Cardiac muscle cell (in vitro differentiated cells and primary cell): ENCODE measurements around the gene MAU2. TPM values are rescaled to one million over a fixed set of nuclear protein-coding genes. Genes with fewer than 3 reads are reported as not detected.
A peak's percentile ranks its signal among the peaks of the same experiment; 100 is the strongest.

Experiments used
- DNase-seq, 2 donors: peaks; one replicate each; pipeline versions ENCODE4 v3.0.0 to v3.0.0-alpha.2; 2010 to 2017; ENCODE audit warnings: low read depth in 1 of 2, low spot score in 1 of 2
- H3K27ac ChIP-seq: fragments of 200-600 bp; sonication (generic); 2 replicates; pipeline ENCODE4 v1.5.1; 2016
- H3K27me3 ChIP-seq: fragments of 200-600 bp; sonication (generic); 2 replicates; pipeline ENCODE4 v1.6.0; 2016; ENCODE audit warnings: control low read depth
- H3K36me3 ChIP-seq: fragments of 200-600 bp; sonication (generic); 2 replicates; pipeline ENCODE4 v1.5.1; 2016; ENCODE audit warnings: control low read depth
- H3K4me1 ChIP-seq: fragments of 200-600 bp; sonication (generic); 2 replicates; pipeline ENCODE4 v1.8.1; 2017; ENCODE audit warnings: low read depth, mild to moderate bottlenecking, mixed run types
- H3K4me3 ChIP-seq: fragments of 200-600 bp; sonication (generic); 2 replicates; pipeline ENCODE4 v1.5.1; 2016; ENCODE audit warnings: mild to moderate bottlenecking
- H3K9me3 ChIP-seq: fragments of 200-600 bp; sonication (generic); 2 replicates; pipeline ENCODE4 v1.5.1; 2017; ENCODE audit warnings: low read depth, mild to moderate bottlenecking, control low read depth
- polyA plus RNA-seq: library from polyadenylated mRNA; unstranded; fragments of >200 nt; fragmentation: Nextera tagmentation; extraction: Ambion mirVana; gene quantifications from 2 replicates; pipeline ENCODE4 v1.2.1, GENCODE V29; 2016
- total RNA-seq: library from RNA; depleted of rRNA; stranded (reverse); fragments of >200 nt; gene quantifications from 2 replicates; pipeline ENCODE4 v1.2.3, GENCODE V29; 2016
- TF ChIP-seq, protein P1 (sequence below): IDR thresholded peaks from 2 replicates; pipeline ENCODE4 v1.5.1; 2012; ENCODE audit warnings: low read depth, mild to moderate bottlenecking, low read length

Gene MAU2
- total and polyA plus RNA-seq, 2 experiments from 2014 or later = 43.6 to 78.5 TPM

DNA sequence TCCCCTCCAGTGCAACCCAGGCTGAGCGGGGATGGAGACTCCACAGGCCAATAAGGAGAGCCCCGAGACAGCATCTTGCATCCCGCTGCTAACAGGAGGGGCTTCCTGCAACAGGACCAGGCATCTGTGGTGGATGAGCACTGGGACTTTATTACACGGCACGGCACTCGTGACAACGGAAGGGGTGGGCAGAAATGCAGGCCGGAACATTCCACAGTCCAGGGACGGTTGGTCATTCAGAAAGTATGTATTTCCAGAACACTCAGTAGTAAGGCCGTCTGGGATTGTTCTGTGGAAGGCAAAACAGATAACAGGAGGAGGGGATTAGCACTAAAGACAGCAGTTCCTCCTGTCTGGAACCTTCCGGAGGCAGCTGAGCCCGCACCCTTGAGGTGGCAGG lies 44.2 kb upstream of the MAU2 start:
- Histone ChIP-seq H3K36me3 (peaks cover 19% of the 10 kb centered on the region), H3K9me3 (no peaks in the 10 kb centered on the region), H3K4me1 (no peaks in the 10 kb centered on the region), H3K27me3 (no peaks in the 10 kb centered on the region), H3K4me3 (no peak overlapping the region), H3K27ac (no peak overlapping the region)
- peak in 1 of 2 donors; percentile 69 for DNase-seq
- TF ChIP-seq, protein P1, sequence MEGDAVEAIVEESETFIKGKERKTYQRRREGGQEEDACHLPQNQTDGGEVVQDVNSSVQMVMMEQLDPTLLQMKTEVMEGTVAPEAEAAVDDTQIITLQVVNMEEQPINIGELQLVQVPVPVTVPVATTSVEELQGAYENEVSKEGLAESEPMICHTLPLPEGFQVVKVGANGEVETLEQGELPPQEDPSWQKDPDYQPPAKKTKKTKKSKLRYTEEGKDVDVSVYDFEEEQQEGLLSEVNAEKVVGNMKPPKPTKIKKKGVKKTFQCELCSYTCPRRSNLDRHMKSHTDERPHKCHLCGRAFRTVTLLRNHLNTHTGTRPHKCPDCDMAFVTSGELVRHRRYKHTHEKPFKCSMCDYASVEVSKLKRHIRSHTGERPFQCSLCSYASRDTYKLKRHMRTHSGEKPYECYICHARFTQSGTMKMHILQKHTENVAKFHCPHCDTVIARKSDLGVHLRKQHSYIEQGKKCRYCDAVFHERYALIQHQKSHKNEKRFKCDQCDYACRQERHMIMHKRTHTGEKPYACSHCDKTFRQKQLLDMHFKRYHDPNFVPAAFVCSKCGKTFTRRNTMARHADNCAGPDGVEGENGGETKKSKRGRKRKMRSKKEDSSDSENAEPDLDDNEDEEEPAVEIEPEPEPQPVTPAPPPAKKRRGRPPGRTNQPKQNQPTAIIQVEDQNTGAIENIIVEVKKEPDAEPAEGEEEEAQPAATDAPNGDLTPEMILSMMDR = no peak

DNA sequence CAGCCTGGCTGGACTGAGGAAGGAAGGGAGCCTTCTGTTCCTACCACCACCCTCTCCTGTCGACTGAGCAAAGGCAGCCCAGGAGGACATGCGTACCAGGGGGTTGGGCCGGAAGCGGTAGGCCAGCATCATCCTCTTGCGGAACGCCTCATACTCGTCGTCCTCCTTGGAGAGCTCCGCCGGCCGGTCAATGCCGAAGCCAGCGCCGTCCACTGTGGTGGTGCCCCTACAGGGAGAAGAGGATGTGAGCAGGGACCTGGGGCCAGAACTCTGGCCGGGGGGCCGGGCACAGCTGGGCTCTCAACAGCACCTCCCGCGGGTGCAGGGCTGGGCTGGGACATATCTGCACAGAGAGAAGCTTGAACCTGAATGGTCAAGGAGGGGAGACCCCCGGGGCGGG lies 43.8 kb upstream of the MAU2 start:
- DNase-seq = no peak
- Histone ChIP-seq H3K27ac (no peak overlapping the region), H3K4me1 (no peaks in the 10 kb centered on the region), H3K36me3 (peaks cover 19% of the 10 kb centered on the region), H3K4me3 (no peak overlapping the region), H3K27me3 (no peaks in the 10 kb centered on the region), H3K9me3 (no peaks in the 10 kb centered on the region)
- TF ChIP-seq, protein P1 = no peak

DNA sequence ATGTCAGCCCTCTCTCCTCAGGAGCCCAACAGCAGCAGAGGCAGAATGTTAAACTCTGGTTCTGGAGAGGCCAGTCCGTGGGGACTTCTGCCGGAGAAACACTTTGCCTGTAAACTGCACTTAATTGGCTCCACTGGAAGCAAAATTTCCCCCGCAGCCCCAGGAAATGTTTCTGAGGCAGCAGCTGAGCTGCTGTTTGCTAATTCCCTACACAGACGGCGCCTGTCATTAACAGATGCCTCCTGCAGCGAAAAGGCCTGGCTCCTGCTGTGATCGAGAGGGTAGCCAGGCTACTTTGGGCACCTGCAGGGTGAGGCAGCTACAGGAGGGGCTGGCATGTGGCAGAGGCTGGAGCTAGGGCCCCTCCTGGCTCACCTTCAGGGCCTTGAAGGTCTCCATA lies 42.3 kb upstream of the MAU2 start:
- H3K36me3 ChIP-seq = peaks cover 21% of the 10 kb centered on the region

DNA sequence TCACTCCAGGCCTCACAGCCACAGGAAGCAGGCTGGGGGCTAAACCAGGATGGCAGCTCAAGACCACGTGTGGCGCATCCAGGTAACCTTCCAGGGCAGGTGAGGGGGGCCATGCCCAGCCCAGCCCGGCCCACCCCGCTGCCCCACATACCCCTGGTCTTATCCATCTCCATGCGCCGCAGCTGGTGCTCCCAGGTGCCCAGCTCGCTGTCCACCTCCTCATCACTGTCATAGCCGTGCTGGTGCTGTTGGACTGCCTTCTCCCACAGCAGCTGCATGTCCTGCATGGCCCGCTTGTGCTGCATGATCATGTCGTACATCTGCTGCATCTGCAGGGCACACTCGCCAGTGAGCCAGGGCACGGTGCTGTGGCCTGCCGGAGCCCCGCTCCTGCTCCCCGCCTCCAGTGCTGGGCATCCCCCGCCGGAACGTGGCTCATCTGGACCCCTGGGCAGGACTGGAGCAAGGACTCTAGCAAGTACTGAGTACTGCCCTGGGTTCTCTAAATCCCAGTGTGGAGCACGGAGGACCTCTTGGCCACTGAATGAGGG lies 41.5 kb upstream of the MAU2 start:
- no peak overlapping the region for H3K4me3 ChIP-seq
- H3K27ac ChIP-seq = no peak overlapping the region
- DNase-seq = no peak
- no peaks in the 10 kb centered on the region for H3K27me3 ChIP-seq
- no peaks in the 10 kb centered on the region for H3K9me3 ChIP-seq
- TF ChIP-seq, protein P1 = no peak
- H3K36me3 ChIP-seq = peaks cover 26% of the 10 kb centered on the region
- no peaks in the 10 kb centered on the region for H3K4me1 ChIP-seq

More for the DNA sequence above, 42.3 kb upstream of the MAU2 start:
- no peaks in the 10 kb centered on the region for H3K9me3 ChIP-seq
- no peak for DNase-seq
- TF ChIP-seq, protein P1 = no peak
- no peaks in the 10 kb centered on the region for H3K4me1 ChIP-seq
- no peaks in the 10 kb centered on the region for H3K27me3 ChIP-seq
- no peak overlapping the region for H3K27ac ChIP-seq
- no peak overlapping the region for H3K4me3 ChIP-seq

DNA sequence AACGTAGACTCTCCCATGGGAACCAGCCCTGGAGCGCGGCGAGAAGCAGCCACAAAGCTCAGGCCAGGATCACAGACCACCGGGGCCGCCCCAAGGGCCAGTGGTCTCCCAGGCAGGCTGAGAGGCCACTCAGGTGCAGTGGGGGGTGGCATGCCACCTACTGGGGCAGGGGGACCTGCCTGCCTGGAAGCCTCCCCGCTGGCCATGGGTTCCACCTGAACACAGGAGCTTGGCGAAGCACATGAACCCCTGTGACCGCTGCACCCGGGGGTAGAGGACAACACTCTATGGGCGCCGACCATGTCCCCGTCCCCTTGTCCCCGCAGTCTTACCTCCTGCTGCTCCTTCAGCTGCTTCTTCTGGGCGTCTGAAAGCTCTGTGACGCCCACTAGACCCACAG lies 40.8 kb upstream of the MAU2 start:
- Histone ChIP-seq H3K9me3 (no peaks in the 10 kb centered on the region), H3K27ac (no peak overlapping the region), H3K36me3 (peaks cover 32% of the 10 kb centered on the region), H3K4me1 (no peaks in the 10 kb centered on the region), H3K4me3 (no peak overlapping the region), H3K27me3 (no peaks in the 10 kb centered on the region)
- TF ChIP-seq, protein P1 = no peak
- DNase-seq = no peak
